K562 (cell line): ENCODE results near the gene SZT2. TPM values are rescaled to one million over a fixed set of nuclear protein-coding genes. Genes with fewer than 3 reads are reported as not detected.

ENCODE experiments used
- ATAC-seq: fragments of 200-7000 bp; cut with Tn5 transposase; 3 replicates; pipeline ENCODE4 v1.9.1; 2020; ENCODE audit warnings: moderate library complexity
- BruUV-seq: library from RNA; stranded (reverse); fragments of 400-500 nt; replicated peaks from 2 replicates; lab custom pipeline; 2021; lab: Mats Ljungman, UMichigan
- CTCF ChIA-PET: fragments of 300-600 bp; formaldehyde crosslinking; extraction: SDS; loops from one replicate; lab custom pipeline; 2021; ENCODE audit warnings: low intra/inter-chr PET ratio; lab: Yijun Ruan, JAX
- POLR2A ChIA-PET: fragments of 300-600, 350-650 bp; sonication (Branson Sonifier 250); formaldehyde crosslinking; extraction: SDS; loops from one replicate; lab custom pipeline; 2021; ENCODE audit warnings: antibody characterized with exemption, inconsistent platforms; lab: Yijun Ruan, JAX
- DNase-seq, 4 experiments: peaks; one replicate each; pipeline versions ENCODE4 v3.0.0 to v3.0.0-alpha.2; 2011 to 2018; ENCODE audit warnings: low spot score in 3 of 4, mixed read lengths in 3 of 4; ENCODE audit errors: extremely low read depth in 1 of 4
- FAIRE-seq: peaks from 2 replicates; lab custom pipeline; 2011; peaks lifted over from hg19 to GRCh38; lab: Jason Lieb, UNC
- H2AFZ ChIP-seq: 2 replicates; pipeline ENCODE4 v1.6.0; 2011; ENCODE audit warnings: low read depth, low read length, control low read depth, inconsistent platforms
- H3K27ac ChIP-seq: fragments of 200-600 bp; 3 replicates; pipeline ENCODE4 v1.8.0; 2011; ENCODE audit warnings: low read depth, mild to moderate bottlenecking, control low read depth, inconsistent platforms, low read length, moderate library complexity, mixed read lengths; ENCODE audit errors: extremely low read depth
- H3K27me3 ChIP-seq, 2 experiments: fragments of 300-600 bp in 1 of 2; 2 replicates in 1 of 2; 3 replicates in 1 of 2; pipeline versions ENCODE4 v1.6.0 to v1.8.0; 2011; ENCODE audit warnings: inconsistent platforms in 2 of 2, low read length in 2 of 2, mild to moderate bottlenecking in 1 of 2, mixed read lengths in 1 of 2, moderate library complexity in 1 of 2; ENCODE audit not compliant: control insufficient read depth in 2 of 2, insufficient read depth in 2 of 2
- H3K36me3 ChIP-seq: fragments of 300-600 bp; 3 replicates; pipeline ENCODE4 v1.8.0; 2011; ENCODE audit warnings: mild to moderate bottlenecking, low read length, inconsistent platforms; ENCODE audit not compliant: control insufficient read depth, insufficient read depth
- H3K4me1 ChIP-seq, 2 experiments: fragments of 200-600 bp in 1 of 2; replicated peaks in 1 of 2; 2 replicates in 1 of 2; 3 replicates in 1 of 2; pipeline versions ENCODE4 v1.5.1 to v1.8.0; 2011; ENCODE audit warnings: inconsistent platforms in 2 of 2, low read length in 2 of 2, mild to moderate bottlenecking in 1 of 2, mixed read lengths in 1 of 2, moderate library complexity in 1 of 2; ENCODE audit not compliant: control insufficient read depth in 2 of 2, insufficient read depth in 2 of 2
- H3K4me2 ChIP-seq: 2 replicates; pipeline ENCODE4 v1.6.1; 2011; ENCODE audit warnings: low read length, control low read depth, inconsistent platforms, mixed read lengths; ENCODE audit not compliant: insufficient read depth
- H3K4me3 ChIP-seq: fragments of 200-600 bp; sonication (generic), shearing (Covaris generic); 2 replicates; pipeline ENCODE4 v1.5.1; 2016; ENCODE audit warnings: control low read depth, inconsistent platforms
- H3K79me2 ChIP-seq: fragments of 200-600 bp; 3 replicates; pipeline ENCODE4 v1.8.0; 2011; ENCODE audit warnings: low read length, inconsistent platforms; ENCODE audit not compliant: control insufficient read depth, insufficient read depth
- H3K9ac ChIP-seq, 2 experiments: 2 replicates each; pipeline versions ENCODE4 v1.6.0 to v1.6.1; 2011; ENCODE audit warnings: low read depth in 2 of 2, low read length in 2 of 2, control low read depth in 1 of 2, inconsistent platforms in 1 of 2, mild to moderate bottlenecking in 1 of 2, mixed read lengths in 1 of 2; ENCODE audit not compliant: insufficient read depth in 1 of 2
- H3K9me1 ChIP-seq: one replicate; pipeline ENCODE4 v1.6.0; 2011; ENCODE audit warnings: inconsistent platforms, mild to moderate bottlenecking, low read length, moderate library complexity; ENCODE audit not compliant: control insufficient read depth, insufficient read depth
- H3K9me3 ChIP-seq: replicated peaks from 2 replicates; pipeline ENCODE4 v1.5.1; 2011; ENCODE audit warnings: low read depth, low read length, inconsistent platforms; ENCODE audit not compliant: control insufficient read depth, insufficient read depth
- H4K20me1 ChIP-seq: replicated peaks from 2 replicates; pipeline ENCODE4 v1.6.1; 2011; ENCODE audit warnings: low read length, inconsistent platforms, mixed read lengths; ENCODE audit not compliant: control insufficient read depth, insufficient read depth
- CHD4 ChIP-seq: fragments of 200-600 bp; sonication (generic); IDR thresholded peaks from 3 replicates; pipeline ENCODE4 v1.6.1; 2012; ENCODE audit warnings: low read depth, mild to moderate bottlenecking, mixed read lengths, low read length, inconsistent platforms; ENCODE audit not compliant: insufficient read depth, insufficient replicate concordance, poor library complexity, severe bottlenecking
- DACH1 ChIP-seq: fragments of 450-650 bp; IDR thresholded peaks from 2 replicates; pipeline ENCODE4 v1.6.1; 2018; ENCODE audit not compliant: partially characterized antibody
- ELK1 ChIP-seq: sonication (generic); formaldehyde crosslinking; IDR thresholded peaks from 2 replicates; pipeline ENCODE4 v1.8.1; 2022; ENCODE audit warnings: missing genetic modification reagents
- FOXO4 ChIP-seq: fragments of 450-650 bp; formaldehyde crosslinking; IDR thresholded peaks from 2 replicates; pipeline ENCODE4 v1.4.0; 2020; ENCODE audit warnings: mild to moderate bottlenecking, moderate library complexity
- HDAC1 ChIP-seq, 2 experiments: fragments of 450-650 bp; IDR thresholded peaks; 2 replicates each; pipeline ENCODE4 v1.6.1; 2016 to 2017; ENCODE audit warnings: inconsistent platforms in 1 of 2, mild to moderate bottlenecking in 1 of 2, moderate library complexity in 1 of 2
- MLLT1 ChIP-seq, 2 experiments: fragments of 450-650 bp; IDR thresholded peaks; 2 replicates each; pipeline ENCODE4 v1.6.1; 2016
- MYNN ChIP-seq, 2 experiments: sonication (generic); formaldehyde crosslinking in 1 of 2; IDR thresholded peaks; 2 replicates each; pipeline versions ENCODE4 v1.5.0 to v1.6.1; 2016 to 2020; ENCODE audit warnings: antibody characterized with exemption in 1 of 2, missing genetic modification reagents in 1 of 2
- NFIC ChIP-seq: fragments of 450-650 bp; IDR thresholded peaks from 2 replicates; pipeline ENCODE4 v1.6.1; 2017; ENCODE audit warnings: mild to moderate bottlenecking, inconsistent platforms
- NR0B1 ChIP-seq: fragments of 450-650 bp; IDR thresholded peaks from one replicate; pipeline ENCODE4 v1.6.1; 2018; ENCODE audit warnings: mild to moderate bottlenecking, moderate library complexity; ENCODE audit not compliant: partially characterized antibody
- SMARCB1 ChIP-seq: IDR thresholded peaks from 2 replicates; pipeline ENCODE4 v1.6.1; 2011; ENCODE audit warnings: improper control_type of control experiment, low read depth; ENCODE audit not compliant: insufficient read length
- TARDBP ChIP-seq: fragments of 450-650 bp; IDR thresholded peaks from 2 replicates; pipeline ENCODE4 v1.6.1; 2016
- TCFL5 ChIP-seq: fragments of 250-450 bp; sonication (Bioruptor Pico); conservative IDR thresholded peaks from 2 replicates; pipeline ENCODE4 v1.6.1; 2021; ENCODE audit warnings: mild to moderate bottlenecking, moderate library complexity, matching md5 sums
- ZNF511 ChIP-seq: sonication (generic); formaldehyde crosslinking; IDR thresholded peaks from 2 replicates; pipeline ENCODE4 v1.8.0; 2022; ENCODE audit warnings: mild to moderate bottlenecking, missing genetic modification reagents
- ZNF583 ChIP-seq: fragments of 250-450 bp; sonication (Bioruptor Pico); IDR thresholded peaks from 2 replicates; pipeline ENCODE4 v1.4.0; 2020
- ZNF655 ChIP-seq: fragments of 250-450 bp; sonication (Bioruptor Pico); IDR thresholded peaks from 2 replicates; pipeline ENCODE4 v1.5.0; 2021
- WGBS: fragments of 100-300 bp; shearing (Covaris generic); methylation state at CpG from one replicate; pipeline ENCODE4 v1.1.6; 2016; ENCODE audit warnings: low coverage, mixed read lengths; ENCODE audit not compliant: insufficient coverage; ENCODE audit errors: missing lambda C conversion rate; 5-methylcytosine and 5-hydroxymethylcytosine counted together
- in situ Hi-C: fragments of 300-500 bp; cut with MboI; formaldehyde crosslinking; loops from 4 replicates; pipeline ENCODE4 v1.15.0; 2018; ENCODE audit warnings: inconsistent platforms, mixed read lengths
- intact Hi-C: fragments of 100-400 bp; cut with micrococcal nuclease; formaldehyde crosslinking; loops from 2 replicates; pipeline ENCODE4 v1.14.2; 2022
- polyA plus RNA-seq, 8 experiments: library from polyadenylated mRNA; depleted of rRNA in 4 of 8; stranded (reverse) in 5 of 8; unstranded in 3 of 8; fragments of >200 nt; fragmentation: Nextera tagmentation in 2 of 8; fragmentation: Illumina TruSeq in 1 of 8; extraction: Ambion mirVana in 2 of 8; extraction: Trizol in 1 of 8; gene quantifications; 2 replicates each; pipeline versions ENCODE4 v1.2.1 to v1.2.3, GENCODE V29; 2011 to 2014; ENCODE audit warnings: inconsistent platforms in 1 of 8, missing spikeins in 1 of 8
- total RNA-seq, 7 experiments: library from RNA; depleted of rRNA in 6 of 7; stranded (reverse); fragments of >200 nt in 6 of 7; fragmentation: Illumina TruSeq in 2 of 7; extraction: Trizol in 2 of 7; gene quantifications; 2 replicates each; pipeline versions ENCODE4 v1.2.1 to v1.2.3, GENCODE V29; 2011 to 2021; ENCODE audit warnings: low replicate concordance in 1 of 7

The SZT2 gene
- total and polyA plus RNA-seq, 9 of the 15 experiments (the other 6 are each of a cell fraction or from before 2014, with no cell fraction given) = 0.88 to 31.0 (median 12.8) TPM

- intact Hi-C loops = no loop called here
- ATAC-seq (no peak), FAIRE-seq (no peak), DNase-seq (no peak)
- H4K20me1 ChIP-seq = no peaks in the 10 kb centered on the region; the same call in 1 of the 2 replicates
- ChIA-PET CTCF (no interaction called here), POLR2A (interaction anchor here (3.4 to 7.2 kb wide), 2 partner anchors 11 to 16 kb away, joined by 10 to 72 read pairs; partner anchors contain the start of genes MED8 and SZT2)
- H3K9me1 ChIP-seq = peaks cover 3% of the 10 kb centered on the region
- no peak overlapping the region for H3K4me2 ChIP-seq
- BruUV-seq = no TSS peak
- H3K9me3 ChIP-seq = no peaks in the 10 kb centered on the region
- peaks cover 17% of the 10 kb centered on the region for H3K79me2 ChIP-seq
- H3K9ac ChIP-seq = no peak overlapping the region
- H2AFZ ChIP-seq = no peak overlapping the region
- no peak overlapping the region for H3K4me3 ChIP-seq
- no peaks in the 10 kb centered on the region for H3K27me3 ChIP-seq
- WGBS = 100% methylated on average over 3 of the region's 5 CpGs
- no peaks in the 10 kb centered on the region; the same call in 2 of the 3 replicates for H3K36me3 ChIP-seq
- H3K27ac ChIP-seq = no peak overlapping the region
- peaks cover 17 to 24% of the 10 kb centered on the region in 2 experiments for H3K4me1 ChIP-seq
- in situ Hi-C loops = no loop called here
- no peak for TF ChIP-seq SMARCB1
- TF ChIP-seq DACH1 = no peak
- no peak for TF ChIP-seq NFIC
- TF ChIP-seq ELK1 (CRISPR knock-in tag) = no peak
- TF ChIP-seq MYNN (IDR thresholded peaks at IDR 0.05) = no peak
- no peak for TF ChIP-seq MYNN (CRISPR knock-in tag; IDR thresholded peaks at IDR 0.05)
- no peak for TF ChIP-seq TARDBP
- no peak for TF ChIP-seq FOXO4
- TF ChIP-seq HDAC1 (IDR thresholded peaks at IDR 0.05) = no peak
- no peak for TF ChIP-seq CHD4
- TF ChIP-seq NR0B1 = no peak
- TF ChIP-seq TCFL5 (CRISPR knock-in tag) = no peak
- no peak for TF ChIP-seq ZNF583 (CRISPR knock-in tag)
- TF ChIP-seq ZNF511 = no peak
- no peak for TF ChIP-seq ZNF655 (CRISPR knock-in tag)
- no peak for TF ChIP-seq MLLT1 (IDR thresholded peaks at IDR 0.05)
Measured at GRCh38 chr1:43372172-43372571, 17.5 kb upstream of the SZT2 start.
